Ovary (tissue), 9 donors: ENCODE measurements around the gene PDE4D. TPM values are rescaled to one million over a fixed set of nuclear protein-coding genes. Genes with fewer than 3 reads are reported as not detected.
"Not testable (repeated sequence)": the region's sequence is repeated elsewhere in the genome, so short reads cannot be mapped to it uniquely, and the experiment has no call there.

Experiments
- DNase-seq, 5 donors: peaks; one replicate each; pipeline ENCODE4 v3.0.0-alpha.2; 2019 to 2020
- H3K27ac ChIP-seq, 2 donors: fragments of 200-600 bp; one replicate each; pipeline versions ENCODE4 v1.5.1 to v1.8.0; 2019 to 2022
- H3K27me3 ChIP-seq: fragments of 200-600 bp; one replicate; pipeline ENCODE4 v1.8.0; 2022
- H3K36me3 ChIP-seq: fragments of 200-600 bp; sonication (generic); one replicate; pipeline ENCODE4 v1.5.1; 2019
- H3K4me1 ChIP-seq: one replicate; pipeline ENCODE4 v1.8.1; 2013; ENCODE audit warnings: mild to moderate bottlenecking, moderate library complexity; ENCODE audit not compliant: insufficient read depth
- H3K4me3 ChIP-seq: fragments of 200-600 bp; sonication (generic); one replicate; pipeline ENCODE4 v1.5.1; 2017
- H3K9me3 ChIP-seq, 2 donors: fragments of 200-600 bp in 1 of 2; sonication (generic) in 1 of 2; one replicate each; pipeline versions ENCODE4 v1.5.1 to v1.8.1; 2013 to 2019; ENCODE audit warnings: mild to moderate bottlenecking in 1 of 2, moderate library complexity in 1 of 2
- CTCF ChIP-seq, 3 donors: fragments of 450-650 bp in 2 of 3; fragments of 200-600 bp in 1 of 3; IDR thresholded peaks; one replicate each; pipeline versions ENCODE4 v1.5.1 to v1.8.0; 2016 to 2022; ENCODE audit warnings: antibody characterized with exemption in 3 of 3, mild to moderate bottlenecking in 1 of 3
- EP300 ChIP-seq: sonication (generic); formaldehyde crosslinking; IDR thresholded peaks from one replicate; pipeline ENCODE4 v1.6.1; 2017; ENCODE audit warnings: antibody characterized with exemption
- POLR2A ChIP-seq: fragments of 450-650 bp; IDR thresholded peaks from one replicate; pipeline ENCODE4 v1.6.1; 2017; ENCODE audit warnings: antibody characterized with exemption, mild to moderate bottlenecking, moderate library complexity
- whole genome bisulfite sequencing, 3 donors: extraction: QIAGEN DNeasy Blood & Tissue Kit in 1 of 3; methylation state at CpG; one replicate each; pipeline versions ENCODE4 v1.1.5 to v1.1.7; 2013 to 2017; 5-methylcytosine and 5-hydroxymethylcytosine counted together
- intact Hi-C, 4 donors: fragments of 100-400 bp; cut with DNase I; formaldehyde crosslinking; loops; one replicate each; pipeline versions ENCODE4 v1.11.0 to v1.15.1; 2022 to 2023
- polyA plus RNA-seq, 2 donors: library from polyadenylated mRNA; stranded (reverse); fragments of 200-250 nt in 1 of 2; fragments of 350-450 nt in 1 of 2; fragmentation: Illumina TruSeq in 1 of 2; extraction: RNeasy Lipid Tissue Mini Kit (QIAGEN cat#74804) in 1 of 2; gene quantifications; one replicate each; pipeline ENCODE4 v1.2.3, GENCODE V29; 2013 to 2014
- total RNA-seq, 7 donors: library from RNA; depleted of rRNA in 2 of 7; stranded (reverse); fragments of >200 nt in 2 of 7; fragmentation: NEBNext Ultra II Directional in 3 of 7; extraction: Animal tissue kit (Norgen Biotek cat#: 25700) in 3 of 7; gene quantifications; one replicate each; pipeline versions ENCODE4 v1.1.0 to v1.2.4, GENCODE V29; 2016 to 2023
- donor health status: DM: no; HTN: no; CAD: no; lungs with moderate emphysema.
- donor health status: DM: no; HTN: no; CAD: no.
- donor health status: Bipolar disorder and iron deficiency.
- donor health status: DM: yes; HTN: yes; CAD: no.
- donor health status: DM: no; HTN: no; CAD: no.
- donor health status: DM: yes; HTN: yes; CAD: no.

Gene PDE4D
- total and polyA plus RNA-seq, 9 donors, result 1.3 to 67.6 (median 8.4) TPM

GRCh38 chr5:59763541-59763940 lies 130.0 kb downstream of the PDE4D start:
- Histone ChIP-seq H3K4me1 (no peaks in the 10 kb centered on the region), H3K27ac (no peak overlapping the region), H3K4me3 (no peak overlapping the region), H3K9me3 (no peaks in the 10 kb centered on the region), H3K36me3 (no peaks in the 10 kb centered on the region), H3K27me3 (no peaks in the 10 kb centered on the region)
- WGBS, 3 donors, result 88 to 91% (median 88%) methylated on average over 2 of the region's 2 CpGs
- TF ChIP-seq CTCF (IDR thresholded peaks at IDR 0.05) (no peak), POLR2A (no peak), EP300 (no peak)
- DNase-seq, result no peak
- intact Hi-C loops, result no loop called here

- intact Hi-C loops, H3K36me3 ChIP-seq, DNase-seq, H3K27ac ChIP-seq, H3K4me1 ChIP-seq, H3K4me3 ChIP-seq, H3K27me3 ChIP-seq, H3K9me3 ChIP-seq: not testable (repeated sequence)
- WGBS, 3 donors, result 97 to 98% (median 98%) methylated on average over 5 of the region's 5 CpGs
Measured at GRCh38 chr5:59762232-59762631, 131.3 kb downstream of the PDE4D start.

- H3K4me3 ChIP-seq, result no peak overlapping the region
- DNase-seq, result no peak
- WGBS, 3 donors, result 57 to 67% (median 60%) methylated on average over 2 of the region's 2 CpGs
- H3K36me3 ChIP-seq, result no peaks in the 10 kb centered on the region
- H3K27me3 ChIP-seq, result no peaks in the 10 kb centered on the region
- H3K9me3 ChIP-seq, result no peaks in the 10 kb centered on the region
- intact Hi-C loops, result no loop called here
- no peaks in the 10 kb centered on the region for H3K4me1 ChIP-seq
- H3K27ac ChIP-seq, result no peak overlapping the region
- TF ChIP-seq POLR2A (no peak), EP300 (no peak), CTCF (IDR thresholded peaks at IDR 0.05) (no peak)
Measured at GRCh38 chr5:59760785-59761348, 132.7 kb downstream of the PDE4D start.

- no peak for TF ChIP-seq EP300
- TF ChIP-seq CTCF (IDR thresholded peaks at IDR 0.05), result no peak
- TF ChIP-seq POLR2A, result no peak
- Histone ChIP-seq H3K4me1 (no peaks in the 10 kb centered on the region), H3K27ac (no peak overlapping the region), H3K27me3 (no peaks in the 10 kb centered on the region), H3K4me3 (no peak overlapping the region), H3K9me3 (no peaks in the 10 kb centered on the region), H3K36me3 (no peaks in the 10 kb centered on the region)
- 67 to 69% (median 69%) methylated on average over 4 of the region's 4 CpGs for WGBS, 3 donors
- intact Hi-C loops, result no loop called here
- DNase-seq, result no peak
Measured at GRCh38 chr5:59759600-59760351, 133.8 kb downstream of the PDE4D start.

GRCh38 chr5:59758566-59758965 lies 135.0 kb downstream of the PDE4D start:
- Histone ChIP-seq H3K36me3 (no peaks in the 10 kb centered on the region), H3K4me1 (no peaks in the 10 kb centered on the region), H3K4me3 (no peak overlapping the region), H3K27ac (no peak overlapping the region), H3K9me3 (no peaks in the 10 kb centered on the region), H3K27me3 (no peaks in the 10 kb centered on the region)
- intact Hi-C loops, result no loop called here
- 79 to 90% (median 80%) methylated on average over 1 of the region's 1 CpG for WGBS, 3 donors
- no peak for TF ChIP-seq POLR2A
- no peak for TF ChIP-seq EP300
- no peak for TF ChIP-seq CTCF (IDR thresholded peaks at IDR 0.05)
- no peak for DNase-seq
